Mammary epithelial cell (primary cell): ENCODE data around the gene C19orf33.

Experiments used
- CTCF ChIP-seq, 2 donors: IDR thresholded peaks in 1 of 2; conservative IDR thresholded peaks in 1 of 2; 2 replicates each; pipeline ENCODE4 v1.5.1; 2011 to 2012; ENCODE audit warnings: inconsistent platforms in 2 of 2, low read length in 2 of 2, mild to moderate bottlenecking in 2 of 2, control low read depth in 1 of 2, low read depth in 1 of 2; ENCODE audit not compliant: insufficient read depth in 1 of 2; ENCODE audit errors: extremely low read depth in 1 of 2
- EZH2 ChIP-seq: IDR thresholded peaks from 2 replicates; pipeline ENCODE4 v1.6.1; 2012; ENCODE audit warnings: low read length, inconsistent platforms, borderline replicate concordance

DNA sequence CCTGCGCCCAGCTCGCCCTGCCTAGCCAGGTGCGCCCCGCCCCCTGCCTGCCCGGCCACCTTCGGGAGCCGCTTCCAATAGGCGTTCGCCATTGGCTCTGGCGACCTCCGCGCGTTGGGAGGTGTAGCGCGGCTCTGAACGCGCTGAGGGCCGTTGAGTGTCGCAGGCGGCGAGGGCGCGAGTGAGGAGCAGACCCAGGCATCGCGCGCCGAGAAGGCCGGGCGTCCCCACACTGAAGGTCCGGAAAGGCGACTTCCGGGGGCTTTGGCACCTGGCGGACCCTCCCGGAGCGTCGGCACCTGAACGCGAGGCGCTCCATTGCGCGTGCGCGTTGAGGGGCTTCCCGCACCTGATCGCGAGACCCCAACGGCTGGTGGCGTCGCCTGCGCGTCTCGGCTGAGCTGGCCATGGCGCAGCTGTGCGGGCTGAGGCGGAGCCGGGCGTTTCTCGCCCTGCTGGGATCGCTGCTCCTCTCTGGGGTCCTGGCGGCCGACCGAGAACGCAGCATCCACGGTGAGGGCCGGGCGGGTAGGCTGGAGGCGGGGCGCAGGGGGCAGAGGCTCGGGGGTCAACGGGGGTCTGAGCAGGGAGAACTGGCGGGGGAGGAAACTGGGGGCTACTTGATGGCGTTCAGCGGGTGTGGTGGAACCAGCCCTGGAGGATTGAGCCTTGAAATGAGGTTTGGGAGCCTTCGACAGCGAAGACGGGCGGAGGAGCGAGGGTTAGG lies 39.4 kb upstream of the C19orf33 start, which contains the start of gene SPINT2:
- TF ChIP-seq CTCF (conservative IDR thresholded peaks at IDR 0.05 in 1 of 2, IDR thresholded peaks at IDR 0.05 in 1 of 2; ENCODE audit: extremely low read depth in 1 of 2, insufficient read depth in 1 of 2, low read depth in 1 of 2, low read length in 2 of 2) (no peak), EZH2 (no peak)
